Thoracic aorta (tissue), 2 donors: ENCODE data around the gene SLC13A3. TPM values are rescaled to one million over a fixed set of nuclear protein-coding genes. Genes with fewer than 3 reads are reported as not detected.

Experiments used
- ATAC-seq: fragments of 150-250 bp; one replicate; pipeline ENCODE4 v1.8.0; 2017; ENCODE audit warnings: low read depth; ENCODE audit not compliant: insufficient number of reproducible peaks, low FRiP score
- DNase-seq: peaks from one replicate; pipeline ENCODE4 v3.0.0-alpha.2; 2020; ENCODE audit warnings: low spot score
- H3K27ac ChIP-seq, 2 donors: fragments of 200-600 bp; sonication (generic); 1 replicate in 1 of 2; 2 replicates in 1 of 2; pipeline ENCODE4 v1.5.1; 2016; ENCODE audit warnings: mild to moderate bottlenecking in 2 of 2, moderate library complexity in 2 of 2
- H3K27me3 ChIP-seq: fragments of 200-600 bp; sonication (generic); replicated peaks from 2 replicates; pipeline ENCODE4 v1.6.0; 2016; ENCODE audit warnings: mild to moderate bottlenecking; ENCODE audit not compliant: insufficient read depth
- H3K36me3 ChIP-seq: fragments of 200-600 bp; sonication (generic); one replicate; pipeline ENCODE4 v1.5.1; 2016
- H3K4me1 ChIP-seq, 2 donors: fragments of 200-600 bp; sonication (generic); 1 replicate in 1 of 2; 2 replicates in 1 of 2; pipeline versions ENCODE4 v1.5.1 to v1.6.0; 2016; ENCODE audit warnings: low read depth in 2 of 2, mild to moderate bottlenecking in 1 of 2; ENCODE audit not compliant: control insufficient read depth in 1 of 2
- H3K4me3 ChIP-seq: fragments of 200-600 bp; sonication (generic); 2 replicates; pipeline ENCODE4 v1.5.1; 2016; ENCODE audit warnings: mild to moderate bottlenecking
- H3K9me3 ChIP-seq: fragments of 200-600 bp; sonication (generic); 2 replicates; pipeline ENCODE4 v1.5.1; 2016
- total RNA-seq, 2 donors: library from RNA; depleted of rRNA; stranded (reverse); fragments of >200 nt; gene quantifications; one replicate each; pipeline versions ENCODE4 v1.1.0 to v1.2.3, GENCODE V29; 2016
- TF ChIP-seq, protein P1 (sequence below): fragments of 200-600 bp; sonication (generic); IDR thresholded peaks from one replicate; pipeline ENCODE4 v1.5.1; 2019; ENCODE audit warnings: antibody characterized with exemption

The SLC13A3 gene
- total RNA-seq, 2 donors from 2014 or later, result 3.2 to 4.9 TPM

GRCh38 chr20:46621492-46621891 is 29.8 kb downstream of the SLC13A3 start:
- Histone ChIP-seq H3K4me3 (no peak overlapping the region), H3K27ac (no peak overlapping the region), H3K9me3 (no peaks in the 10 kb centered on the region), H3K27me3 (no peaks in the 10 kb centered on the region), H3K4me1 (no peaks in the 10 kb centered on the region), H3K36me3 (no peaks in the 10 kb centered on the region)
- DNase-seq (no peak), ATAC-seq (no peak)
- TF ChIP-seq, protein P1, sequence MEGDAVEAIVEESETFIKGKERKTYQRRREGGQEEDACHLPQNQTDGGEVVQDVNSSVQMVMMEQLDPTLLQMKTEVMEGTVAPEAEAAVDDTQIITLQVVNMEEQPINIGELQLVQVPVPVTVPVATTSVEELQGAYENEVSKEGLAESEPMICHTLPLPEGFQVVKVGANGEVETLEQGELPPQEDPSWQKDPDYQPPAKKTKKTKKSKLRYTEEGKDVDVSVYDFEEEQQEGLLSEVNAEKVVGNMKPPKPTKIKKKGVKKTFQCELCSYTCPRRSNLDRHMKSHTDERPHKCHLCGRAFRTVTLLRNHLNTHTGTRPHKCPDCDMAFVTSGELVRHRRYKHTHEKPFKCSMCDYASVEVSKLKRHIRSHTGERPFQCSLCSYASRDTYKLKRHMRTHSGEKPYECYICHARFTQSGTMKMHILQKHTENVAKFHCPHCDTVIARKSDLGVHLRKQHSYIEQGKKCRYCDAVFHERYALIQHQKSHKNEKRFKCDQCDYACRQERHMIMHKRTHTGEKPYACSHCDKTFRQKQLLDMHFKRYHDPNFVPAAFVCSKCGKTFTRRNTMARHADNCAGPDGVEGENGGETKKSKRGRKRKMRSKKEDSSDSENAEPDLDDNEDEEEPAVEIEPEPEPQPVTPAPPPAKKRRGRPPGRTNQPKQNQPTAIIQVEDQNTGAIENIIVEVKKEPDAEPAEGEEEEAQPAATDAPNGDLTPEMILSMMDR, result no peak

DNA sequence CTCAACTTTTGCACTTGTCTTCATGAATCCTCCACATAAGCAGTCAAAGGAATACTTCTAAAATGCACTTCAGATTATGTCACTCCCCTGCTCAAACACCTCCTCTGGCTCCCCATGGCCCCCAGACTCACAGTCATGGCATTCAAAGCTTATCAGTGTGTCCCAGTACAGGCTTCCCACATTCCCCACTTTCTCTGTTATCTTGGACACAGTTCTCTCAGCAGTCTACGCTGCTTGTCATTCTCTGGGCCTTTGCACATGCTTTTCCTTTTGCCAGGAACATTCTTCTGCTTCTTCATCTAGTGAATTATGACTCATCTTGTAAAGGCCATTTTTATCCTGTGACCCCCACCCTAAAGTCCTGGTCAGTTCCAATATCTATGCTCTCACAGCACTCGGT is 31.8 kb downstream of the SLC13A3 start:
- Histone ChIP-seq H3K9me3 (no peaks in the 10 kb centered on the region), H3K27ac (no peak overlapping the region), H3K4me3 (no peak overlapping the region), H3K36me3 (no peaks in the 10 kb centered on the region), H3K27me3 (no peaks in the 10 kb centered on the region), H3K4me1 (no peaks in the 10 kb centered on the region)
- TF ChIP-seq, protein P1, result no peak
- DNase-seq (no peak), ATAC-seq (no peak)

DNA sequence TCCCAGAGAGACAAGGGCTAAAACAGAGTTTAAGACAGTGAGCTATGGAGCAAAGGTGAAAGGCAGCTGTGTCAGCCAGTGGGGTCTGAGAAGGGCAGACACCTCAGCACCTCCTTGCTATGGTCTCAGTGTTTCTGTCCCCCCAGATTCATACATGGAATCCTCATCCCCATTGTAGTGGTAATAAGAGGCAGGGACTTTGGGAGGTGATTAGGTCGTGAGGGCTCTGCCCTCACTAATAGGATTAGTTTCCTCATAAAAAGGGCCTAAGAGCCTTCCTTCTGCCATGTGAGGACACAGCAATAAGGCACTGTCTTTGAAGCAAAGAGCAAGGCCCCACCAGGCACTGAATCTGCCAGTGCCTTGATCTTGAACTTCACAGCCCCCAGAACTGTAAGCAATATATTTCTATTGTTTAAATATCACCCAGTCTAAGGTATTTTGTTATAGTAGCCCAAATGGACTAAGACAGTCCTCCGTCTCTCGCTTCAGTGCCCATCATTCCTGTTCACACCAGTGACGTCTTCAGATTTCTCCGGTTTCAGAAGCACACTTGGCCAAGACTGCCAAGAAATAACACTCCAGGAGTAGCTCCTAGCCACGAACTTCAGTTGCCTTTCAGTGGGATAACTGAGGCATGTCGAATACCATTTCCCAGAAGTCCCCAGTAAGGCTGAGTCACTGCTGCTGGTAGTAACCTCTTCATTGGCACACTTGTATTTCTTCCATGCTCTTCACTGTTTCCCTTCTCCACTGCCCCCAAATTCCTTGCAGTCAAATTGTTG is 32.8 kb downstream of the SLC13A3 start:
- Histone ChIP-seq H3K27ac (no peak overlapping the region), H3K9me3 (no peaks in the 10 kb centered on the region), H3K36me3 (no peaks in the 10 kb centered on the region), H3K4me1 (no peaks in the 10 kb centered on the region), H3K4me3 (no peak overlapping the region), H3K27me3 (no peaks in the 10 kb centered on the region)
- DNase-seq (no peak), ATAC-seq (no peak)
- TF ChIP-seq, protein P1, result no peak

- H3K4me1 ChIP-seq, result no peaks in the 10 kb centered on the region
- H3K9me3 ChIP-seq, result no peaks in the 10 kb centered on the region
- ATAC-seq (no peak), DNase-seq (no peak)
- no peaks in the 10 kb centered on the region for H3K36me3 ChIP-seq
- H3K27ac ChIP-seq, result no peak overlapping the region
- no peaks in the 10 kb centered on the region for H3K27me3 ChIP-seq
- TF ChIP-seq, protein P1, result no peak
- H3K4me3 ChIP-seq, result no peak overlapping the region
These were observed 36.8 kb downstream of the SLC13A3 start for GRCh38 chr20:46614503-46614902.

DNA sequence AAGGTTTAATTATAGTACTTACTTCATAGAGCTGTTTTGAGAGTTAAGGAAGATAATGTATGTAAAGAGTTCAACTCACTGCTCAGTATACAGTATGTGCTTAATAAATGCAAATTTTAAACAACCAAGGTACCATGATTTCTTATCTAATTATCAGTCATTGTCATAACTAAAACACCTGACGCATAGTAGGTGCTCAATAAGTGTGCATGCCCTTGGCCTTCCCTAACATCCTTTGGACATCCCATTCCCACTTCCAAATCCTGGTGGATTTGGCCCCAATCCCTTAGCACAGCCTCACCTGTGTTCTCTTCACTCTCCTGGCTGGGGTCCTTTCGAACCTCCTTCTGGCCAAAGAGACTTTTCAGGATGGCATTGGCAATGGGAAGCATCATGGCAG is 41.1 kb downstream of the SLC13A3 start:
- no peaks in the 10 kb centered on the region for H3K36me3 ChIP-seq
- no peak for ATAC-seq
- no peaks in the 10 kb centered on the region for H3K9me3 ChIP-seq
- H3K4me1 ChIP-seq, result no peaks in the 10 kb centered on the region
- H3K4me3 ChIP-seq, result no peak overlapping the region
- no peak for DNase-seq
- H3K27ac ChIP-seq, result no peak overlapping the region
- TF ChIP-seq, protein P1, result no peak
- no peaks in the 10 kb centered on the region for H3K27me3 ChIP-seq
